HepG2 (cell line): ENCODE data around the gene ZNF431. TPM values are rescaled to one million over a fixed set of nuclear protein-coding genes. Genes with fewer than 3 reads are reported as not detected.

Source experiments
- ATAC-seq: fragments of 200-7000 bp; cut with Tn5 transposase; 3 replicates; pipeline ENCODE4 v1.9.1; 2020; ENCODE audit warnings: mild to moderate bottlenecking, moderate library complexity
- BruUV-seq: library from RNA; stranded (reverse); fragments of 400-500 nt; replicated peaks from 2 replicates; lab custom pipeline; 2021; lab: Mats Ljungman, UMichigan
- CTCF ChIA-PET: fragments of 300-600 bp; formaldehyde crosslinking; extraction: SDS; loops from one replicate; lab custom pipeline; 2021; ENCODE audit warnings: low total read pairs, inconsistent platforms, low intra/inter-chr PET ratio; lab: Yijun Ruan, JAX
- POLR2A ChIA-PET: fragments of 350-600 bp; sonication (Branson Sonifier 250); formaldehyde crosslinking; loops from one replicate; lab custom pipeline; 2020; ENCODE audit warnings: antibody characterized with exemption, inconsistent platforms; lab: Yijun Ruan, JAX
- DNase-seq: peaks from one replicate; pipeline ENCODE4 v3.0.0-alpha.2; 2015; ENCODE audit warnings: low spot score
- FAIRE-seq: peaks from 3 replicates; lab custom pipeline; 2011; peaks lifted over from hg19 to GRCh38; lab: Jason Lieb, UNC
- H2AFZ ChIP-seq: one replicate; pipeline ENCODE4 v1.6.1; 2011; ENCODE audit warnings: low read length, inconsistent platforms
- H3K27ac ChIP-seq: fragments of 300-600 bp; 3 replicates; pipeline ENCODE4 v1.8.0; 2011; ENCODE audit warnings: mixed run types, mild to moderate bottlenecking, mixed read lengths, low read length, inconsistent platforms; ENCODE audit not compliant: insufficient read depth; ENCODE audit errors: extremely low read length
- H3K27me3 ChIP-seq, 2 experiments: fragments of 200-600 bp in 1 of 2; 2 replicates in 1 of 2; 3 replicates in 1 of 2; pipeline versions ENCODE4 v1.6.0 to v1.8.0; 2011; ENCODE audit warnings: low read length in 2 of 2, mild to moderate bottlenecking in 2 of 2, moderate library complexity in 2 of 2, inconsistent platforms in 1 of 2; ENCODE audit not compliant: insufficient read depth in 2 of 2, control insufficient read depth in 1 of 2
- H3K36me3 ChIP-seq, 2 experiments: fragments of 200-600 bp in 1 of 2; replicated peaks in 1 of 2; 2 replicates in 1 of 2; 3 replicates in 1 of 2; pipeline versions ENCODE4 v1.5.1 to v1.8.0; 2011; ENCODE audit warnings: low read length in 2 of 2, inconsistent platforms in 1 of 2; ENCODE audit not compliant: insufficient read depth in 2 of 2, control insufficient read depth in 1 of 2
- H3K4me1 ChIP-seq: 2 replicates; pipeline ENCODE4 v1.5.1; 2012; ENCODE audit warnings: low read length, inconsistent platforms; ENCODE audit not compliant: insufficient read depth
- H3K4me2 ChIP-seq: 2 replicates; pipeline ENCODE4 v1.6.0; 2011; ENCODE audit warnings: low read depth, low read length, inconsistent platforms
- H3K4me3 ChIP-seq, 3 experiments: fragments of 200-600 bp in 1 of 3; sonication (generic), shearing (Covaris generic) in 1 of 3; replicated peaks in 1 of 3; 2 replicates each; pipeline ENCODE4 v1.5.1; 2011 to 2016; ENCODE audit warnings: low read length in 3 of 3, inconsistent platforms in 2 of 3, low read depth in 2 of 3, mild to moderate bottlenecking in 2 of 3, control low read depth in 1 of 3, mixed read lengths in 1 of 3; ENCODE audit not compliant: insufficient read depth in 1 of 3
- H3K79me2 ChIP-seq: one replicate; pipeline ENCODE4 v1.6.1; 2011; ENCODE audit warnings: low read length, inconsistent platforms; ENCODE audit not compliant: insufficient read depth
- H3K9ac ChIP-seq: 2 replicates; pipeline ENCODE4 v1.6.0; 2011; ENCODE audit warnings: mild to moderate bottlenecking, low read depth, low read length, inconsistent platforms; ENCODE audit not compliant: insufficient read depth
- H3K9me3 ChIP-seq: 2 replicates; pipeline ENCODE4 v1.5.1; 2012; ENCODE audit warnings: mild to moderate bottlenecking, low read length
- H4K20me1 ChIP-seq: 2 replicates; pipeline ENCODE4 v1.6.0; 2011; ENCODE audit warnings: inconsistent platforms, mild to moderate bottlenecking, low read length, moderate library complexity; ENCODE audit not compliant: insufficient read depth
- EEA1 ChIP-seq: sonication (generic); formaldehyde crosslinking; IDR thresholded peaks from 2 replicates; pipeline ENCODE4 v1.5.1; 2020; ENCODE audit warnings: mild to moderate bottlenecking, missing genetic modification reagents, borderline replicate concordance
- EP300 ChIP-seq, 3 experiments: sonication (generic) in 1 of 3; formaldehyde crosslinking in 1 of 3; IDR thresholded peaks; 2 replicates each; pipeline versions ENCODE4 v1.5.1 to v1.6.1; 2011 to 2020; ENCODE audit warnings: low read depth in 2 of 3, low read length in 2 of 3, borderline replicate concordance in 1 of 3, improper control_type of control experiment in 1 of 3, mild to moderate bottlenecking in 1 of 3, missing genetic modification reagents in 1 of 3, moderate library complexity in 1 of 3
- FOXA1 ChIP-seq, 2 experiments: fragments of 450-650 bp in 1 of 2; sonication (generic) in 1 of 2; formaldehyde crosslinking in 1 of 2; IDR thresholded peaks; 2 replicates each; pipeline versions ENCODE4 v1.4.0 to v1.6.1; 2016 to 2020; ENCODE audit warnings: missing genetic modification reagents in 1 of 2
- FOXA3 ChIP-seq: IDR thresholded peaks from 2 replicates; pipeline ENCODE4 v1.6.1; 2016; ENCODE audit warnings: missing genetic modification reagents, missing compliant biosample characterization
- FOXP1 ChIP-seq, 2 experiments: fragments of 450-650 bp in 1 of 2; IDR thresholded peaks; 2 replicates each; pipeline ENCODE4 v1.6.1; 2017 to 2018; ENCODE audit warnings: antibody characterized with exemption in 1 of 2
- GATAD2A ChIP-seq: IDR thresholded peaks from 2 replicates; pipeline ENCODE4 v1.6.1; 2016
- KDM1A ChIP-seq: IDR thresholded peaks from 2 replicates; pipeline ENCODE4 v1.6.1; 2016; ENCODE audit warnings: missing compliant biosample characterization
- KLF16 ChIP-seq, 2 experiments: sonication (generic) in 1 of 2; formaldehyde crosslinking in 1 of 2; IDR thresholded peaks; 2 replicates each; pipeline versions ENCODE4 v1.6.1 to v1.8.0; 2016 to 2023; ENCODE audit warnings: missing genetic modification reagents in 2 of 2, missing compliant biosample characterization in 1 of 2
- PHF21A ChIP-seq: sonication (generic); formaldehyde crosslinking; IDR thresholded peaks from 2 replicates; pipeline ENCODE4 v1.5.0; 2020; ENCODE audit warnings: mild to moderate bottlenecking, missing genetic modification reagents
- SOX13 ChIP-seq, 3 experiments: fragments of 450-650 bp in 1 of 3; sonication (generic) in 1 of 3; formaldehyde crosslinking in 1 of 3; IDR thresholded peaks in 2 of 3; conservative IDR thresholded peaks in 1 of 3; 2 replicates each; pipeline versions ENCODE4 v1.5.0 to v1.6.1; 2016 to 2020; ENCODE audit warnings: antibody characterized with exemption in 1 of 3, mild to moderate bottlenecking in 1 of 3, missing compliant biosample characterization in 1 of 3, missing genetic modification reagents in 1 of 3, moderate library complexity in 1 of 3
- ZKSCAN1 ChIP-seq: fragments of 150-350 bp; IDR thresholded peaks from 2 replicates; pipeline ENCODE4 v1.6.1; 2014; ENCODE audit warnings: low read length
- ZNF253 ChIP-seq: sonication (generic); formaldehyde crosslinking; IDR thresholded peaks from 2 replicates; pipeline ENCODE4 v1.8.0; 2022; ENCODE audit warnings: mild to moderate bottlenecking, missing genetic modification reagents, borderline replicate concordance
- ZNF44 ChIP-seq: sonication (generic); formaldehyde crosslinking; IDR thresholded peaks from 2 replicates; pipeline ENCODE4 v1.5.1; 2020; ENCODE audit warnings: mild to moderate bottlenecking, missing genetic modification reagents
- ZNF441 ChIP-seq: sonication (generic); formaldehyde crosslinking; IDR thresholded peaks from 2 replicates; pipeline ENCODE4 v1.7.0; 2021; ENCODE audit warnings: missing genetic modification reagents, borderline replicate concordance
- ZNF589 ChIP-seq: sonication (generic); formaldehyde crosslinking; conservative IDR thresholded peaks from 2 replicates; pipeline ENCODE4 v1.8.0; 2022; ENCODE audit warnings: mild to moderate bottlenecking, moderate library complexity, missing genetic modification reagents
- ZNF746 ChIP-seq: sonication (generic); formaldehyde crosslinking; IDR thresholded peaks from 2 replicates; pipeline ENCODE4 v1.8.0; 2022; ENCODE audit warnings: mild to moderate bottlenecking, missing genetic modification reagents
- WGBS: methylation state at CpG from one replicate; pipeline ENCODE4 v1.1.6; 2017; ENCODE audit warnings: low lambda C conversion rate; 5-methylcytosine and 5-hydroxymethylcytosine counted together
- in situ Hi-C: cut with HindIII; loops from 2 replicates; pipeline ENCODE4 v1.10.0; 2017; ENCODE audit warnings: low pct_unique_long_range_greater_than_20kb; ENCODE audit not compliant: extremely low pct_ligation_motif_present
- intact Hi-C: fragments of 100-400 bp; cut with micrococcal nuclease; formaldehyde crosslinking; loops from one replicate; pipeline ENCODE4 v1.10.0; 2022; ENCODE audit not compliant: unreplicated experiment
- polyA plus RNA-seq, 8 experiments: library from polyadenylated mRNA; depleted of rRNA in 3 of 8; stranded (reverse) in 7 of 8; unstranded in 1 of 8; fragments of >200 nt; fragmentation: Illumina TruSeq in 4 of 8; extraction: Trizol in 4 of 8; gene quantifications; 2 replicates each; pipeline versions ENCODE4 v1.2.1 to v1.2.3, GENCODE V29; 2011 to 2016; ENCODE audit warnings: low read depth in 4 of 8, missing spikeins in 1 of 8, mixed read lengths in 1 of 8; ENCODE audit not compliant: insufficient read depth in 1 of 8
- total RNA-seq, 5 experiments: library from RNA; depleted of rRNA; stranded (reverse); fragments of >200 nt; fragmentation: Illumina TruSeq; extraction: Trizol; gene quantifications; 2 replicates each; pipeline ENCODE4 v1.2.3, GENCODE V29; 2016; ENCODE audit warnings: low read depth in 1 of 5

ZNF431 gene
- total and polyA plus RNA-seq, 2 of the 13 experiments (the other 11 are each of a cell fraction or from before 2014, with no cell fraction given) = 4.4 to 11.8 TPM

- H3K4me2 ChIP-seq = no peak overlapping the region
These were observed 12.7 kb upstream of the ZNF431 start for GRCh38 chr19:21128901-21129698.

GRCh38 chr19:21130097-21130775, 11.6 kb upstream of the ZNF431 start:
- FAIRE-seq (no peak), DNase-seq (no peak), ATAC-seq (no peak)
- Histone ChIP-seq H3K9me3 (no peaks in the 10 kb centered on the region), H3K27ac (no peak overlapping the region), H3K4me1 (peaks cover 41% of the 10 kb centered on the region), H3K4me3 (no peak overlapping the region), H2AFZ (no peak overlapping the region), H3K4me2 (no peak overlapping the region), H3K79me2 (no peaks in the 10 kb centered on the region), H3K27me3 (no peaks in the 10 kb centered on the region), H3K36me3 (no peaks in the 10 kb centered on the region), H4K20me1 (no peaks in the 10 kb centered on the region), H3K9ac (no peak overlapping the region)
- WGBS = 67% methylated on average over 3 of the region's 3 CpGs
- POLR2A ChIA-PET = no interaction called here
- in situ Hi-C loops = no loop called here
- no TSS peak for BruUV-seq
- CTCF ChIA-PET = no interaction called here
- intact Hi-C loops = no loop called here
- TF ChIP-seq KLF16 (CRISPR knock-in tag; IDR thresholded peaks at IDR 0.05) (no peak), FOXP1 (IDR thresholded peaks at IDR 0.05) (no peak), FOXP1 (CRISPR knock-in tag; IDR thresholded peaks at IDR 0.05) (no peak), FOXA3 (CRISPR knock-in tag) (no peak), ZNF746 (CRISPR knock-in tag) (no peak), ZKSCAN1 (no peak), ZNF441 (CRISPR knock-in tag) (no peak), ZNF589 (CRISPR knock-in tag) (no peak), KDM1A (CRISPR knock-in tag) (no peak), FOXA1 (IDR thresholded peaks at IDR 0.05) (no peak), FOXA1 (CRISPR knock-in tag; IDR thresholded peaks at IDR 0.05) (no peak), ZNF253 (CRISPR knock-in tag) (no peak), ZNF44 (CRISPR knock-in tag) (no peak)

More at GRCh38 chr19:21128901-21129698, 12.7 kb upstream of the ZNF431 start:
- H2AFZ ChIP-seq = no peak overlapping the region
- ChIA-PET CTCF (no interaction called here), POLR2A (interaction anchor here (0.9 kb wide), 1 partner anchor 9 kb away, joined by 3 read pairs; no protein-coding TSS in a partner anchor)
- TF ChIP-seq PHF21A = 0 out of 2 replicates have a peak, but pooled peaks have one; percentile 15
- no peak for TF ChIP-seq SOX13 (IDR thresholded peaks at IDR 0.05)
- peak in 1 of 2 experiments; percentile 43; a peak in 2 of 4 replicates for TF ChIP-seq SOX13 (CRISPR knock-in tag; conservative IDR thresholded peaks at IDR 0.05 in 1 of 2, IDR thresholded peaks at IDR 0.05 in 1 of 2)
- no peak for TF ChIP-seq EEA1 (CRISPR knock-in tag)
- peak; percentile 32; the same call in 1 of the 2 replicates for TF ChIP-seq GATAD2A (CRISPR knock-in tag)
- TF ChIP-seq EP300 (IDR thresholded peaks at IDR 0.05; ENCODE audit: low read depth in 2 of 2, low read length in 2 of 2) = peak in 1 of 2 experiments; percentile 15; a peak in 1 of 4 replicates
- TF ChIP-seq EP300 (CRISPR knock-in tag; IDR thresholded peaks at IDR 0.05; ENCODE audit: borderline replicate concordance) = no peak
- no peak overlapping the region for H3K9ac ChIP-seq
- no peak overlapping the region for H3K27ac ChIP-seq
- no peaks in the 10 kb centered on the region for H3K79me2 ChIP-seq
- H3K9me3 ChIP-seq = no peaks in the 10 kb centered on the region
- peaks cover 30% of the 10 kb centered on the region for H3K4me1 ChIP-seq
- no peak overlapping the region for H3K4me3 ChIP-seq
- ATAC-seq = no peak
- no peaks in the 10 kb centered on the region for H3K36me3 ChIP-seq
- H4K20me1 ChIP-seq = no peaks in the 10 kb centered on the region
- in situ Hi-C loops = no loop called here
- H3K27me3 ChIP-seq = no peaks in the 10 kb centered on the region
- no peak for FAIRE-seq
- peak; percentile 17 for DNase-seq
- no TSS peak for BruUV-seq
- WGBS = 81% methylated on average over 6 of the region's 6 CpGs
- intact Hi-C loops = no loop called here
